ENCODE data around the gene SLC39A11.

DNA sequence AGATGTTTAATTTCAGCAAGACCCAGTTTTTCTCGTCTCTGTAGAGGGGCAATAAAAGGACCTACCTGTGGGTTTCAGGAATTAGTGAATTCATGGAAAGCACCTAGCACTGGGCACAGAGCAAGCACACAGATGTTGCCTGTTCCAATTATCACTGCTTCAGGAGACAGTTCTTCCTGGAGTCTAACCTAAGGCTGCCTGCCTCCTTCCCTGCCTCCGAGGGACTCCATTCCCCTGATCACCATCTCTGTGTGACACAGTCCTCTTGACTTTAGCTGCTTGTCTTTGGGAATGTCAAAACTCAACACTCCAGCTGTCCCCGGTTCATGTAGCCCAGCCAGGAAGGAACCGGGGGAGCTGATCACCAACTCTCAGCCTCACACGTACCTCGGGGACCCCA lies 474.9 kb downstream of the SLC39A11 start:
- TF ChIP-seq, protein P1, sequence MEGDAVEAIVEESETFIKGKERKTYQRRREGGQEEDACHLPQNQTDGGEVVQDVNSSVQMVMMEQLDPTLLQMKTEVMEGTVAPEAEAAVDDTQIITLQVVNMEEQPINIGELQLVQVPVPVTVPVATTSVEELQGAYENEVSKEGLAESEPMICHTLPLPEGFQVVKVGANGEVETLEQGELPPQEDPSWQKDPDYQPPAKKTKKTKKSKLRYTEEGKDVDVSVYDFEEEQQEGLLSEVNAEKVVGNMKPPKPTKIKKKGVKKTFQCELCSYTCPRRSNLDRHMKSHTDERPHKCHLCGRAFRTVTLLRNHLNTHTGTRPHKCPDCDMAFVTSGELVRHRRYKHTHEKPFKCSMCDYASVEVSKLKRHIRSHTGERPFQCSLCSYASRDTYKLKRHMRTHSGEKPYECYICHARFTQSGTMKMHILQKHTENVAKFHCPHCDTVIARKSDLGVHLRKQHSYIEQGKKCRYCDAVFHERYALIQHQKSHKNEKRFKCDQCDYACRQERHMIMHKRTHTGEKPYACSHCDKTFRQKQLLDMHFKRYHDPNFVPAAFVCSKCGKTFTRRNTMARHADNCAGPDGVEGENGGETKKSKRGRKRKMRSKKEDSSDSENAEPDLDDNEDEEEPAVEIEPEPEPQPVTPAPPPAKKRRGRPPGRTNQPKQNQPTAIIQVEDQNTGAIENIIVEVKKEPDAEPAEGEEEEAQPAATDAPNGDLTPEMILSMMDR (IDR thresholded peaks at IDR 0.05; ENCODE audit: low read length), result no peak
- TF ChIP-seq EZH2 (optimal IDR thresholded peaks at IDR 0.05; ENCODE audit: low read depth, low read length), result no peak

Measured in MM.1S (cell line).